HEK293 (cell line): Measurements from ENCODE around the gene AQP10.
"Not testable (repeated sequence)": the region's sequence is repeated elsewhere in the genome, so short reads cannot be mapped to it uniquely, and the experiment has no call there.

Source experiments
- CTCF ChIP-seq: fragments of 450-650 bp; formaldehyde crosslinking; IDR thresholded peaks from 2 replicates; pipeline ENCODE4 v1.5.1; 2016; ENCODE audit warnings: missing biosample characterization, missing genetic modification characterization
- OVOL3 ChIP-seq: fragments of 450-650 bp; formaldehyde crosslinking; IDR thresholded peaks from 2 replicates; pipeline ENCODE4 v1.5.1; 2016; ENCODE audit warnings: missing biosample characterization, missing genetic modification characterization
- SP2 ChIP-seq: fragments of 450-650 bp; formaldehyde crosslinking; IDR thresholded peaks from 2 replicates; pipeline ENCODE4 v1.5.1; 2016; ENCODE audit warnings: missing biosample characterization, missing genetic modification characterization
- ZNF23 ChIP-seq: fragments of 450-650 bp; formaldehyde crosslinking; IDR thresholded peaks from 2 replicates; pipeline ENCODE4 v1.5.1; 2016; ENCODE audit warnings: missing biosample characterization, missing genetic modification characterization, borderline replicate concordance

GRCh38 chr1:154312229-154313065 lies 8.4 kb upstream of the AQP10 start:
- TF ChIP-seq OVOL3, SP2, ZNF23, CTCF (tag by site-specific recombination): not testable (repeated sequence)
